ENCODE measurements around the gene URM1.

DNA sequence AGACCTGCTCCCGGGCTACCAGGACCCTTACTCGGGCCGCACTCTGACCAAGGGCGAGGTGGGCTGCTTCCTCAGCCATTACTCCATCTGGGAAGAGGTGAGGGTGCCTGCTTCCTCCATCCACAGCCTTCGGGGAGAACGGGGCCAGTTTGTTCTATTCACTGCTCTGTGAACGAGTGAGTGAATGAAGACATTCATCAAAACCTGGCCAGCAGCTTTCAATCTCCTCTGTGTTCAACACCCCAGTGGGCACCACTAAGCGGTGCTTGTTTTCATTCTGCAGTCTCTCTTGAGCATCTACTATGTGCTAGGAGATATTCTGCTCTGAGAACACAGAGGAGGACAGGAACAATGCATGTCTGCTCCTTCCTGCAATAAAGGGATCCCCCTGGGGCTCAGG, 60.0 kb downstream of the URM1 start:
- TF ChIP-seq EZH2 (IDR thresholded peaks at IDR 0.05), result no peak
- TF ChIP-seq, protein P1, sequence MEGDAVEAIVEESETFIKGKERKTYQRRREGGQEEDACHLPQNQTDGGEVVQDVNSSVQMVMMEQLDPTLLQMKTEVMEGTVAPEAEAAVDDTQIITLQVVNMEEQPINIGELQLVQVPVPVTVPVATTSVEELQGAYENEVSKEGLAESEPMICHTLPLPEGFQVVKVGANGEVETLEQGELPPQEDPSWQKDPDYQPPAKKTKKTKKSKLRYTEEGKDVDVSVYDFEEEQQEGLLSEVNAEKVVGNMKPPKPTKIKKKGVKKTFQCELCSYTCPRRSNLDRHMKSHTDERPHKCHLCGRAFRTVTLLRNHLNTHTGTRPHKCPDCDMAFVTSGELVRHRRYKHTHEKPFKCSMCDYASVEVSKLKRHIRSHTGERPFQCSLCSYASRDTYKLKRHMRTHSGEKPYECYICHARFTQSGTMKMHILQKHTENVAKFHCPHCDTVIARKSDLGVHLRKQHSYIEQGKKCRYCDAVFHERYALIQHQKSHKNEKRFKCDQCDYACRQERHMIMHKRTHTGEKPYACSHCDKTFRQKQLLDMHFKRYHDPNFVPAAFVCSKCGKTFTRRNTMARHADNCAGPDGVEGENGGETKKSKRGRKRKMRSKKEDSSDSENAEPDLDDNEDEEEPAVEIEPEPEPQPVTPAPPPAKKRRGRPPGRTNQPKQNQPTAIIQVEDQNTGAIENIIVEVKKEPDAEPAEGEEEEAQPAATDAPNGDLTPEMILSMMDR (IDR thresholded peaks at IDR 0.05), result no peak
